ENCODE data around the gene NEK10.

- no peak for TF ChIP-seq CTCF (conservative IDR thresholded peaks at IDR 0.05; ENCODE audit: low read depth, low read length)
- no peak for TF ChIP-seq ELK1 (IDR thresholded peaks at IDR 0.05; ENCODE audit: borderline replicate concordance, low read depth, low read length)
- no peak for TF ChIP-seq CEBPB (IDR thresholded peaks at IDR 0.05; ENCODE audit: low read depth, low read length)
- TF ChIP-seq USF2 (IDR thresholded peaks at IDR 0.05; ENCODE audit: low read depth, low read length), result no peak
Measured at GRCh38 chr3:27185231-27185989, 183.8 kb downstream of the NEK10 start.
